Neural cell (in vitro differentiated cells): Measurements from ENCODE around the gene ARF1. TPM values are rescaled to one million over a fixed set of nuclear protein-coding genes. Genes with fewer than 3 reads are reported as not detected.

ENCODE experiments used
- H2AFZ ChIP-seq: fragments of 200-600, 300-800 bp; sonication (generic), shearing (Covaris generic); 2 replicates; pipeline ENCODE4 v1.6.0; 2014; ENCODE audit warnings: low read depth, mild to moderate bottlenecking, antibody characterized with exemption, low read length, moderate library complexity
- H3F3A ChIP-seq: fragments of 200-600 bp; shearing (Covaris generic); 2 replicates; pipeline ENCODE4 v1.6.1; 2016; ENCODE audit warnings: mild to moderate bottlenecking, moderate library complexity, mixed read lengths, antibody characterized with exemption, low read length; ENCODE audit not compliant: insufficient read depth, poor library complexity, severe bottlenecking
- H3K27ac ChIP-seq: fragments of 200-600, 300-800 bp; sonication (generic), shearing (Covaris generic); 2 replicates; pipeline ENCODE4 v1.5.1; 2014; ENCODE audit warnings: mild to moderate bottlenecking, low read length, moderate library complexity
- H3K27me3 ChIP-seq: fragments of 300-800, 200-600 bp; sonication (generic), shearing (Covaris generic); 2 replicates; pipeline ENCODE4 v1.6.0; 2014; ENCODE audit warnings: mild to moderate bottlenecking, low read depth, low read length, moderate library complexity; ENCODE audit not compliant: insufficient read depth
- H3K36me3 ChIP-seq: fragments of 300-800, 200-600 bp; sonication (generic), shearing (Covaris generic); 2 replicates; pipeline ENCODE4 v1.5.1; 2014; ENCODE audit warnings: mild to moderate bottlenecking, antibody characterized with exemption, low read length, moderate library complexity; ENCODE audit not compliant: insufficient read depth
- H3K4me2 ChIP-seq: fragments of 300-800, 200-600 bp; sonication (generic), shearing (Covaris generic); 2 replicates; pipeline ENCODE4 v1.6.0; 2014; ENCODE audit warnings: mild to moderate bottlenecking, low read length
- H3K4me3 ChIP-seq: fragments of 300-800, 200-600 bp; sonication (generic), shearing (Covaris generic); 2 replicates; pipeline ENCODE4 v1.5.1; 2014; ENCODE audit warnings: mild to moderate bottlenecking, low read length, moderate library complexity
- H3K79me2 ChIP-seq: fragments of 200-600 bp; shearing (Covaris generic); replicated peaks from 2 replicates; pipeline ENCODE4 v1.6.0; 2014; ENCODE audit warnings: mild to moderate bottlenecking, low read length, moderate library complexity; ENCODE audit not compliant: insufficient read depth
- H3K9ac ChIP-seq: fragments of 300-800, 200-600 bp; sonication (generic), shearing (Covaris generic); 2 replicates; pipeline ENCODE4 v1.6.1; 2016; ENCODE audit warnings: mild to moderate bottlenecking, low read length, mixed read lengths
- H3K9me2 ChIP-seq: fragments of 200-600 bp; shearing (Covaris generic); 2 replicates; pipeline ENCODE4 v1.6.1; 2016; ENCODE audit warnings: mild to moderate bottlenecking, low read length, mixed read lengths; ENCODE audit not compliant: insufficient read depth
- H3K9me3 ChIP-seq: fragments of 200-600, 300-800 bp; sonication (generic), shearing (Covaris generic); 2 replicates; pipeline ENCODE4 v1.6.1; 2016; ENCODE audit warnings: mild to moderate bottlenecking, mixed run types, low read length, moderate library complexity, mixed read lengths
- H4K20me1 ChIP-seq: fragments of 200-600 bp; shearing (Covaris generic); 2 replicates; pipeline ENCODE4 v1.6.1; 2016; ENCODE audit warnings: mild to moderate bottlenecking, mixed run types; ENCODE audit not compliant: insufficient read depth
- EP300 ChIP-seq: fragments of 450-650 bp; conservative IDR thresholded peaks from 2 replicates; pipeline ENCODE4 v1.6.1; 2014; ENCODE audit warnings: antibody characterized with exemption, mild to moderate bottlenecking, moderate library complexity; ENCODE audit not compliant: poor library complexity, severe bottlenecking
- EZH2 ChIP-seq: fragments of 200-600, 300-800 bp; shearing (Covaris generic), sonication (generic); IDR thresholded peaks from 2 replicates; pipeline ENCODE4 v1.6.1; 2014; ENCODE audit warnings: antibody characterized with exemption, low read length, borderline replicate concordance, mild to moderate bottlenecking; ENCODE audit not compliant: insufficient read depth, poor library complexity, severe bottlenecking
- MXI1 ChIP-seq: fragments of 450-650 bp; conservative IDR thresholded peaks from 2 replicates; pipeline ENCODE4 v1.6.1; 2014; ENCODE audit warnings: antibody characterized with exemption, mild to moderate bottlenecking; ENCODE audit not compliant: poor library complexity, severe bottlenecking
- POLR2AphosphoS5 ChIP-seq: IDR thresholded peaks from 2 replicates; pipeline ENCODE4 v1.6.1; 2012
- RAD21 ChIP-seq: fragments of 450-650 bp; conservative IDR thresholded peaks from 2 replicates; pipeline ENCODE4 v1.6.1; 2014; ENCODE audit warnings: antibody characterized with exemption, mild to moderate bottlenecking, moderate library complexity
- SMC3 ChIP-seq: fragments of 450-650 bp; conservative IDR thresholded peaks from 2 replicates; pipeline ENCODE4 v1.6.1; 2014; ENCODE audit warnings: antibody characterized with exemption, mild to moderate bottlenecking, moderate library complexity; ENCODE audit not compliant: poor library complexity
- TAF1 ChIP-seq: IDR thresholded peaks from 2 replicates; pipeline ENCODE4 v1.6.1; 2012; ENCODE audit warnings: low read depth
- polyA plus RNA-seq: library from polyadenylated mRNA; depleted of rRNA; stranded (reverse); fragments of >200 nt; gene quantifications from 2 replicates; pipeline ENCODE4 v1.2.3, GENCODE V29; 2014
- TF ChIP-seq, protein P1 (sequence below): fragments of 450-650 bp; IDR thresholded peaks from 2 replicates; pipeline ENCODE4 v1.5.1; 2014; ENCODE audit warnings: antibody characterized with exemption, mild to moderate bottlenecking, moderate library complexity; ENCODE audit not compliant: poor library complexity, severe bottlenecking
- TF ChIP-seq, protein P2 (sequence below): IDR thresholded peaks from 2 replicates; pipeline ENCODE4 v1.6.1; 2012; ENCODE audit warnings: borderline replicate concordance

Gene ARF1
- polyA plus RNA-seq, 1 donor from 2014 or later: 168 TPM

DNA sequence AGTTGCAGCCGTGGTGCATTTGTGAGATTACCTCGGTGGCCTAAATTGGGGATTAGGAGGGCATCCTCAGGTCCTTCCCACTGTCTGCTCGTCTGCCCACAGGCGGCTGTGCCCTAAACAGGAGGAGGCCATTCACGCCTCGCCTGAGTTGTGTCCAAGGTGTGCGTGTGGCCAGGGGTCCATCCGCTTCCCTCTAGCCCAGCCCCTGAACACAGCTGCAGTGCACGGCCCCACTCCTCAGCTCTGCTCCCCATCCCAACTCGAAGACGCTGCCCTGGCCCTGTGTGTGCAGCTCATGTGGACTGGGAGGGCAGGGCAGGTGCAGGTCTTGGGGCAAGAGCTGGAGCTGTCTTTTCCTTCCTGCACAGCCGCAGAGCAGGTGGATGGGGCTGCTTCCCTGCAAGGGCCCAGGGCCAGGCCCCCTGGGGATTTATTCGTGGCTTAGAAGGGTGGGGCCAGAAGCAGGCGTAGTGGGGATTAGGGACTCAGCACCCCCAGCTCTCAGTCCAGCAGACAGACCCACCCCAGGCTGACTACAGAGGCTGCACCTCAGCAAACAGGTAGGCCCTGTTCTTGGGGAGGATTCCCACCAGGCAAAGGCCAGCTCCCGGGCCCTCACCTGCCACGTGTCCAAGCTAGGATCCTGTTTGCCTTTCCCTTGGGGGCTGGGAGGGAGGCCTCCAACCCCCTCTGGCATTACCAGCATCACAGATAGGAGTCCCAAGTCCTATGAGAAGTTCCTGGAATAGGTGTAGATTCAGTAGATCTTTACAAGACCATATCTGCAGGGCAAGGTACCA, 61.9 kb downstream of the ARF1 start:
- Histone ChIP-seq H2AFZ (no peak overlapping the region), H3K9ac (no peak overlapping the region), H3K27me3 (no peaks in the 10 kb centered on the region), H3K4me3 (no peak overlapping the region), H3K27ac (no peak overlapping the region), H3K36me3 (no peaks in the 10 kb centered on the region), H3K9me2 (no peaks in the 10 kb centered on the region), H3K9me3 (no peaks in the 10 kb centered on the region), H3K4me2 (no peak overlapping the region), H4K20me1 (peaks cover 16% of the 10 kb centered on the region), H3F3A (no peaks in the 10 kb centered on the region), H3K79me2 (peaks cover 26% of the 10 kb centered on the region)
- no peak for TF ChIP-seq RAD21
- no peak for TF ChIP-seq MXI1
- no peak for TF ChIP-seq EP300

DNA sequence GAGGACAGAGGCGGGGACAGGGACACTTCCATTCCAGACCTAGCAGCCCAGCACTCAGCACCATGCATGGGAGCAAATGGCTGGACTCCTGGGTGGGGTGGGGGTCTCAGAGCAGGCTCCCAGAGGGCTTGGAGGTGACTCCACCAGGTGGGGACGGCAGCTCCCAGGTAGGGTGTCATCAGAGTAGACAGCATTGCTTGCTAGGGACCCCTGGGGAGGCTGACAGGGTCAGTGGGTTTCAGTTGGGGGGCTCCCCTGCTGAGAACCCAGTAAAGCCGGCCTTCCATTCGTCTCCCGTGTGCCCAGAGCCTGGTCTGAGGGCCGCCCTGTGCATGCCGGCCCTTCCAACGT, 62.5 kb downstream of the ARF1 start:
- Histone ChIP-seq H3K36me3 (no peaks in the 10 kb centered on the region), H3K27ac (no peak overlapping the region), H3K9me2 (no peaks in the 10 kb centered on the region), H3F3A (no peaks in the 10 kb centered on the region), H3K9me3 (no peaks in the 10 kb centered on the region), H3K4me3 (no peak overlapping the region), H3K9ac (no peak overlapping the region), H4K20me1 (peaks cover 16% of the 10 kb centered on the region), H3K79me2 (peaks cover 26% of the 10 kb centered on the region), H3K4me2 (no peak overlapping the region), H3K27me3 (no peaks in the 10 kb centered on the region), H2AFZ (no peak overlapping the region)
- TF ChIP-seq MXI1 (no peak), TAF1 (no peak), EP300 (no peak), EZH2 (no peak), POLR2AphosphoS5 (no peak), RAD21 (no peak), SMC3 (no peak)
- TF ChIP-seq, protein P1, sequence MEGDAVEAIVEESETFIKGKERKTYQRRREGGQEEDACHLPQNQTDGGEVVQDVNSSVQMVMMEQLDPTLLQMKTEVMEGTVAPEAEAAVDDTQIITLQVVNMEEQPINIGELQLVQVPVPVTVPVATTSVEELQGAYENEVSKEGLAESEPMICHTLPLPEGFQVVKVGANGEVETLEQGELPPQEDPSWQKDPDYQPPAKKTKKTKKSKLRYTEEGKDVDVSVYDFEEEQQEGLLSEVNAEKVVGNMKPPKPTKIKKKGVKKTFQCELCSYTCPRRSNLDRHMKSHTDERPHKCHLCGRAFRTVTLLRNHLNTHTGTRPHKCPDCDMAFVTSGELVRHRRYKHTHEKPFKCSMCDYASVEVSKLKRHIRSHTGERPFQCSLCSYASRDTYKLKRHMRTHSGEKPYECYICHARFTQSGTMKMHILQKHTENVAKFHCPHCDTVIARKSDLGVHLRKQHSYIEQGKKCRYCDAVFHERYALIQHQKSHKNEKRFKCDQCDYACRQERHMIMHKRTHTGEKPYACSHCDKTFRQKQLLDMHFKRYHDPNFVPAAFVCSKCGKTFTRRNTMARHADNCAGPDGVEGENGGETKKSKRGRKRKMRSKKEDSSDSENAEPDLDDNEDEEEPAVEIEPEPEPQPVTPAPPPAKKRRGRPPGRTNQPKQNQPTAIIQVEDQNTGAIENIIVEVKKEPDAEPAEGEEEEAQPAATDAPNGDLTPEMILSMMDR: no peak
- TF ChIP-seq, protein P2, sequence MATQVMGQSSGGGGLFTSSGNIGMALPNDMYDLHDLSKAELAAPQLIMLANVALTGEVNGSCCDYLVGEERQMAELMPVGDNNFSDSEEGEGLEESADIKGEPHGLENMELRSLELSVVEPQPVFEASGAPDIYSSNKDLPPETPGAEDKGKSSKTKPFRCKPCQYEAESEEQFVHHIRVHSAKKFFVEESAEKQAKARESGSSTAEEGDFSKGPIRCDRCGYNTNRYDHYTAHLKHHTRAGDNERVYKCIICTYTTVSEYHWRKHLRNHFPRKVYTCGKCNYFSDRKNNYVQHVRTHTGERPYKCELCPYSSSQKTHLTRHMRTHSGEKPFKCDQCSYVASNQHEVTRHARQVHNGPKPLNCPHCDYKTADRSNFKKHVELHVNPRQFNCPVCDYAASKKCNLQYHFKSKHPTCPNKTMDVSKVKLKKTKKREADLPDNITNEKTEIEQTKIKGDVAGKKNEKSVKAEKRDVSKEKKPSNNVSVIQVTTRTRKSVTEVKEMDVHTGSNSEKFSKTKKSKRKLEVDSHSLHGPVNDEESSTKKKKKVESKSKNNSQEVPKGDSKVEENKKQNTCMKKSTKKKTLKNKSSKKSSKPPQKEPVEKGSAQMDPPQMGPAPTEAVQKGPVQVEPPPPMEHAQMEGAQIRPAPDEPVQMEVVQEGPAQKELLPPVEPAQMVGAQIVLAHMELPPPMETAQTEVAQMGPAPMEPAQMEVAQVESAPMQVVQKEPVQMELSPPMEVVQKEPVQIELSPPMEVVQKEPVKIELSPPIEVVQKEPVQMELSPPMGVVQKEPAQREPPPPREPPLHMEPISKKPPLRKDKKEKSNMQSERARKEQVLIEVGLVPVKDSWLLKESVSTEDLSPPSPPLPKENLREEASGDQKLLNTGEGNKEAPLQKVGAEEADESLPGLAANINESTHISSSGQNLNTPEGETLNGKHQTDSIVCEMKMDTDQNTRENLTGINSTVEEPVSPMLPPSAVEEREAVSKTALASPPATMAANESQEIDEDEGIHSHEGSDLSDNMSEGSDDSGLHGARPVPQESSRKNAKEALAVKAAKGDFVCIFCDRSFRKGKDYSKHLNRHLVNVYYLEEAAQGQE: no peak
